GM21825 (cell line): ENCODE results near the gene KPNA3.
"Not testable (repeated sequence)": the region's sequence is repeated elsewhere in the genome, so short reads cannot be mapped to it uniquely, and the experiment has no call there.

ENCODE experiments used
- ATAC-seq: cut with Tn5 transposase; IDR thresholded peaks from one replicate; pipeline ENCODE4 v1.9.1; 2021; ENCODE audit warnings: mild to moderate bottlenecking, moderate library complexity; ENCODE audit not compliant: unreplicated experiment

Gene KPNA3

DNA sequence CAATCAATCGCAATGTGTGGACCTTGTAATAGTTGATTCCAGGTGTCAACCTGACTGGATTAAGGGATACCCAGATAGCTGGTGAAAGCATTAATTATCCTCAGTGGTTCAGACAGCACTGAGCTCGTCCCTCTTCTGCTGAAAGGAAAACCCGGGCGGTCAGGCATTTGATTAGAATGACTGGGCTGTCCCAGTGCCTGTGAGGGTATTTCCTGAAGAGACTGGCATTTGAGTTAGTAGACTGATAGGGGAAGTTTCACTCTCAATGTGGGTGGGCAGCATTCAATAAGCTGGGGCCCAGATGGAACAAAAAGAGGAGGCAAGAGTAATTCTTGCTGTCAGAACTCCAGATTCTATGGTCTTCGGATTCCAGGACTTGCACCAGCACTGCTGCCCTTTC, 31.9 kb downstream of the KPNA3 start:
- ATAC-seq, result no peak

DNA sequence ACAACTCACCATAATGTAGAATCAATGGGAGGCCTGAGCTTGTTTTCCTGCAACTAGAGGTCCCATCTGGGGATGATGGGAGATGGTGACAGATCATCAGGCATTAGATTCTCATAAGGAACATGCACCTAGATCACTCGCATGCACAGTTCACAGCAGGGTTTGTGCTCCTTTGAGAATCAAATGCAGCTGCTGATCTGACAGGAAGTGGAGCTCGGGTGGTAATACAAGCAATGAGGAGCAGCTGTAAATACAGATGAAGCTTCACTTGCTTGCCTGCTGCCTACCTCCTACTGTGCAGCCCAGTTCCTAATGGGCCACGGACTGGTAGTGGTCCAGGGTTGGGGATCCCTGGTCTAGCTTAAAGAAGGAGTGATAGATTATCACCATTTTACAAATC, 33.0 kb downstream of the KPNA3 start:
- no peak for ATAC-seq

GRCh38 chr13:49756263-49756662, 36.2 kb downstream of the KPNA3 start:
- ATAC-seq, result no peak

- no peak for ATAC-seq
Measured at GRCh38 chr13:49754146-49754545, 38.3 kb downstream of the KPNA3 start.

- ATAC-seq, result no peak
Measured at GRCh38 chr13:49749848-49750247, 42.6 kb downstream of the KPNA3 start.

- no peak for ATAC-seq
Measured at GRCh38 chr13:49746111-49746510, 46.4 kb downstream of the KPNA3 start.

DNA sequence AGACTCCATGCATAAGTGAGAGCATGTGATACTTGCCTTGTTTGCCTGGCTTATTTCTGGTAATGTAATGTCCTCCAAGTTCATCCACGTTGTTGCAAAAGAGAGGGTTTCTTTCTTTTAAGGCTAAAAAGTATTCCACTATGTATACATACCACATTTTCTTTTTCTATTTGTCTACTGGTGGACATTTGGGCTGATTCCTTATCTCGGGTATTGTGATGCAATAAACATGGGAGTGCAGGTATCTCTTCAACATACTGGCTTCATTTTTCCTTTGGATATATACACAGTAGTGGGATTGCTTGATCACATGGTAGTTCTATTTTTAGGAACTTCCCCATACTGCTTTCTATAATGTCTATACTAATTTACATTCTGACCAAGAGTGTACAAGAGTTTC, 51.6 kb downstream of the KPNA3 start:
- no peak for ATAC-seq

DNA sequence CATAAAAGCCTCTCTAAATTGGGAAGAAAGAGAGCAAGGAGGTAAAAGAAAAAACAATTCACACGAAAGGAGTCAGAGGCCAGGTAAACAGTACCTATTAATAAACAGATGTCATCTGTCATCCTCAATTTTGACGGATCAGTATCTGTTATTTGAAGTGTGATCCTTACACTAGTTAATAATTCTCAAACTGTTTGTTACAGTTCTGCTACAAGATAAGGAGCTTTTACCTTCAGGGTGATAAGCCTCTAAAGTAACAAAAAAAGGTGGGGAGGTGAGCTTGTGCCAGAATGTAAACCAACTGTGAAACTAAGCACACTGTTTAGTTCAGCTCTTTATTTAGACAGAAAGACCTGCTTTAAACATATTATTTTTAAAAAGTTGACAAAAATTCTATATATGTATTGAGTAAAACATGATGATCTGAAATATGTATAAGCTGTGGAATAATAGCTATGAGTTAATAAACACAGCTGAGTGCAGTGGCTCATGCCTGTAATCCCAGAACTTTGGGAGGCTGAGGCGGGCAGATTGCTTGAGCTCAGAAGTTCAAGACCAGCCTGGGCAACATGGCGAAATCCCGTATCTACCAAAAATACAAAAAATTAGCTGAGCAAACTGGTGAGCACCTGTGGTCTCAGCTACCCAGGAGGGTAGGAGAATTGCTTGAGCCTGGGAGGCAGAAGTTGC, 52.8 kb downstream of the KPNA3 start:
- ATAC-seq, result no peak

DNA sequence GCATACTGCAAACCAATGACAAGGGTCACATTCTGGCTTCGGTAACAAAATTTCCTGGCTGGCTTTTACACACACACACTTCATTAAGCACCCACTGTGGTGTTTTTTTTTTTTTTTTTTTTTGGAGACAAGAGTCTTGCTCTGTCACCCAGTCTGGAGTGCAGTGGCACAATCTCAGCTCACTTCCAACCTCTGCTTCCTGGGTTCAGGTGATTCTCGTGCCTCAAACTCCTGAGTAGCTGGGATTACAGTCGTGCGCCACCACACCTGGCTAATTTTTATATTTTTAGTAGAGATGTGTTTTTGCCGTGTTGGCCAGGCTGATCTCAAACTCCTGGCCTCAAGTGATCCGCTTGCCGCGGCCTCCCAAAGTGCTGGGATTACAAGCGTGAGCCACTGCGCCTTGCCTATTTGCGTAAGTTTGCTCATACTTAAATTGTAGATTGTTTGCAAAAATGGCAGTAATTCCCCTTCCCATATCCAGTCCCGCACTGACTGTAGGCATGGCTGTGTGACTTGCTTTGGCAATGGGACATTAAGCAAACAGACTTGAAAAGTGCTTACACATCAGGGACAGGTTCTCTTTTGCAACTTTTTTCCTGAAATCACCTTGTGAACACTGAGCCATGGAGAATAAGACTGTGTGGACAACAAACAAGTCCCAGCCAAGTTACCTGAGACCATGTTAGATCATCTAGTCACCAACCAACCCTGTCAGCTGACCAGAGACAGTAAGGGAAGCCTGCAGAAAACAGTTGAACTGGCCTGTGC, 59.1 kb downstream of the KPNA3 start:
- ATAC-seq, result no peak

- ATAC-seq, result no peak
Measured at GRCh38 chr13:49731766-49732165, 60.7 kb downstream of the KPNA3 start.

- ATAC-seq, result no peak
Measured at GRCh38 chr13:49716615-49717014, 75.9 kb downstream of the KPNA3 start.

- ATAC-seq, result no peak
Measured at GRCh38 chr13:49714757-49715156, 77.7 kb downstream of the KPNA3 start.

DNA sequence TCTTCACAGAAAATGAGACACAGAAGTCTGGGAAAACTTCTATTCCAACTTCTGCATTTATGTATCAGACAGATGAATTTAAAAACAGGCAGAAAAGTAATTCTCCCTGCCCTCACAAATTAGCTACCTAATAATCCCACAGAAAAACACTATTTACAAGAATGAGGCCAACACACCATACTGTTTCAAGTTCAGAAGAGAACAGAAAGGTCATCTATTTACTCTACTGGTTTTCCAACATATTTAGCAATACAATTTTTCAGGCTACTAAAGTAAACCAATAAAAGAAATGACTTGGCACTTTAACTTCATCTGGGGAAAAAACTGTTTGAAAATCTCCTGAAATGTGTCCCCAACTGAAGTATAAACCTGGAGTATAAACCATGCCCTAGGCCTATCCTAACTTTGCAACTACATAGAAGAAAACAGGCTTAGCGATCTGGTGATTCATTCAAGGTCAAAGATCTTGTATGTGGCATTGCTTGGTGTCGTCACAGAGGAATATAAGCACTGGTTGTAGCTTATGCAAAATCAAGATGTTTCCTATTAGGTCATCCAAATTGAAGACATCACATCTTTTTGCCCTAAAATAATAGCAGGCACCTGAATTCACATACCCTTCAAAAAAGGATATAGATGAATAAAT, 81.1 kb downstream of the KPNA3 start:
- ATAC-seq, result no peak

DNA sequence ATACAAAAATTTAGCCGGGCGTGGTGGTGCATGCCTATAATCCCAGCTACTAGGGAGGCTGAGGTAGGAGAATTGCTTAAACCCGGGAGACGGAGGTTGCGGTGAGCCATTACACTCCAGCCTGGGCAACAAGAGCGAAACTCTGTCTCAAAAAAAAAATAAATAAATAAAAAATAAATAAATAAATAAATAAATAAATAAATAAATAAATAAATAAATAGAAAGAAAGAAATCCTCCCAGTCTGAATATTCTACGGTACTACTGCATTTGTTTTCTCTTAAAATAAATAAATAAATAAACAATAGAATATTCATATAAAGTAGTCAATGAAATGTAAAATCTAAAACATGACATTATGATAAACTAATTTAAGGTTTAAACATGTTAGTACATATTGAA, 88.2 kb downstream of the KPNA3 start:
- ATAC-seq, result not testable (repeated sequence)

- no peak for ATAC-seq
Measured at GRCh38 chr13:49701491-49701890, 91.0 kb downstream of the KPNA3 start.

- ATAC-seq, result no peak
Measured at GRCh38 chr13:49697468-49697867, 95.0 kb downstream of the KPNA3 start.

- no peak for ATAC-seq
Measured at GRCh38 chr13:49694446-49694845, 98.0 kb downstream of the KPNA3 start.

GRCh38 chr13:49693877-49694276, 98.6 kb downstream of the KPNA3 start:
- ATAC-seq, result no peak

DNA sequence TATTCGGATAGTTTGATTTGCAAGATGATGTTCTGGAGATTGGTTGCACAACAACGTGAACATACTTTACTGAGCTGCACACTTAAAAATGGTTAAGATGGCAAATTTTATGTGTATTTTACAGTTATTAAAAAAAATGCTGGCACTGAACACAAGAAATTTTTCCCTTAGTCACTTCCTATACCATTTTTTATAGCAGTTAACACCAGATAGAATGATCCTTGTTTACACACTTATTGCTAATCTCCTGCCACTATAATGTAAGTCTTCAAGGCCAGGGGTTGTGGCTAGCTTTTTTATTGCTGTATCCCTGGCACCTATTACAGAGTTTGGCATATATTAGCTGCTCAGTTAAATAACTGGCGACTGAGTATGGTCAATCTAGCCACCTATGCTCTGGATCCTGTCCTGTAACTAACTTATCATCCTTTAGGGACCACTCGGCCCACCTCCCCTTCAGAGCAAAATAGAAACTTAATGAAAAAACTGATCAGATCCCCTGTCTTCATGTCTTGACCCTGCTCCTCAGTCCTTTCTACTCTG, 99.2 kb downstream of the KPNA3 start:
- no peak for ATAC-seq

DNA sequence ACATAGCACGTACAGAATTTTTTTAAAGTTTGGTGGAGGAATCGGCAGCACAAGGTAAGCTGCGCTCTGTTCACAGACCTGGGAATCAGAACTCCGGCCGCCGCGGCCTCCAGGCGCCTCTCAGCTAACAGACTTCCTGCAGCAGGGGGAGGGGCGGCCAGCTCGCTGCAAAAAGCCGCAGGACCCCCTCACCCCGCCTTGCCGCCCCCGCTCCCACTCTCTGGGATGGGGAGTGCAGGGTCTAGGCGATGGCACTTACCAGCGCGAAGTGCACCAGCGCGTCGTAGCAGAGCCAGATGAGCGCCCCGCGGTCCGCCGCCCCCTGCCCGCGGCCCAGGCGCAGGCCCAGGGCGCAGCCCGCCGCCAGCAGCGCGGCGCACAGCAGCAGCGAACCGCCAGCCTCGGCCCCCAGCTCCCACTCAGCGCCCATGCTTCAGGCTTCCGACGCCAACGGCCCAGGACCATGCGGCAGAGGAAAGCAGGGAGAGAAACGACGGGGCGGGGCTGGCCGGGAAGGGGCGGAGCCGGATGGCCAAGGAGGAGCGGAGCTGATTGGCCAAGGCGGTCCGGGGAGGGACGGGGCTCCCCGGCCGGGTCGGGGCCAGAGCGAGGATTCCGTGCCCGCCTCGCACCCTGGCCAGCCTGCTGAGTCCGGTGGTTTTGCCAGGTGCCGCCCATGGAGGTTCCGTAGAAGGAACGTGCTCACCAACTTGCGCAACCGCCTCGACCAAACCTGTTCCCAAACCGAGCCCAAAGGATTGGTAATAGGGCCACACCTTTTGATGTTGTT, 101.3 kb downstream of the KPNA3 start, which contains the start of gene EBPL:
EBPL (minus strand) TSS at position 492 of the 790 bp plus-strand sequence; CDS start at position 430, 62 bp downstream.
- ATAC-seq, result peak; percentile 98
